HepG2 (cell line): ENCODE measurements around the gene C2orf80. TPM values are rescaled to one million over a fixed set of nuclear protein-coding genes. Genes with fewer than 3 reads are reported as not detected.

Experiments used
- ATAC-seq: fragments of 200-7000 bp; cut with Tn5 transposase; 3 replicates; pipeline ENCODE4 v1.9.1; 2020; ENCODE audit warnings: mild to moderate bottlenecking, moderate library complexity
- BruUV-seq: library from RNA; stranded (reverse); fragments of 400-500 nt; replicated peaks from 2 replicates; lab custom pipeline; 2021; lab: Mats Ljungman, UMichigan
- CTCF ChIA-PET: fragments of 300-600 bp; formaldehyde crosslinking; extraction: SDS; loops from one replicate; lab custom pipeline; 2021; ENCODE audit warnings: low total read pairs, inconsistent platforms, low intra/inter-chr PET ratio; lab: Yijun Ruan, JAX
- POLR2A ChIA-PET: fragments of 350-600 bp; sonication (Branson Sonifier 250); formaldehyde crosslinking; loops from one replicate; lab custom pipeline; 2020; ENCODE audit warnings: antibody characterized with exemption, inconsistent platforms; lab: Yijun Ruan, JAX
- DNase-seq: peaks from one replicate; pipeline ENCODE4 v3.0.0-alpha.2; 2015; ENCODE audit warnings: low spot score
- FAIRE-seq: peaks from 3 replicates; lab custom pipeline; 2011; peaks lifted over from hg19 to GRCh38; lab: Jason Lieb, UNC
- H2AFZ ChIP-seq: one replicate; pipeline ENCODE4 v1.6.1; 2011; ENCODE audit warnings: low read length, inconsistent platforms
- H3K27ac ChIP-seq: fragments of 300-600 bp; 3 replicates; pipeline ENCODE4 v1.8.0; 2011; ENCODE audit warnings: mixed run types, mild to moderate bottlenecking, mixed read lengths, low read length, inconsistent platforms; ENCODE audit not compliant: insufficient read depth; ENCODE audit errors: extremely low read length
- H3K27me3 ChIP-seq, 2 experiments: fragments of 200-600 bp in 1 of 2; 2 replicates in 1 of 2; 3 replicates in 1 of 2; pipeline versions ENCODE4 v1.6.0 to v1.8.0; 2011; ENCODE audit warnings: low read length in 2 of 2, mild to moderate bottlenecking in 2 of 2, moderate library complexity in 2 of 2, inconsistent platforms in 1 of 2; ENCODE audit not compliant: insufficient read depth in 2 of 2, control insufficient read depth in 1 of 2
- H3K36me3 ChIP-seq, 2 experiments: fragments of 200-600 bp in 1 of 2; replicated peaks in 1 of 2; 2 replicates in 1 of 2; 3 replicates in 1 of 2; pipeline versions ENCODE4 v1.5.1 to v1.8.0; 2011; ENCODE audit warnings: low read length in 2 of 2, inconsistent platforms in 1 of 2; ENCODE audit not compliant: insufficient read depth in 2 of 2, control insufficient read depth in 1 of 2
- H3K4me1 ChIP-seq: 2 replicates; pipeline ENCODE4 v1.5.1; 2012; ENCODE audit warnings: low read length, inconsistent platforms; ENCODE audit not compliant: insufficient read depth
- H3K4me2 ChIP-seq: 2 replicates; pipeline ENCODE4 v1.6.0; 2011; ENCODE audit warnings: low read depth, low read length, inconsistent platforms
- H3K4me3 ChIP-seq, 3 experiments: fragments of 200-600 bp in 1 of 3; sonication (generic), shearing (Covaris generic) in 1 of 3; replicated peaks in 1 of 3; 2 replicates each; pipeline ENCODE4 v1.5.1; 2011 to 2016; ENCODE audit warnings: low read length in 3 of 3, inconsistent platforms in 2 of 3, low read depth in 2 of 3, mild to moderate bottlenecking in 2 of 3, control low read depth in 1 of 3, mixed read lengths in 1 of 3; ENCODE audit not compliant: insufficient read depth in 1 of 3
- H3K79me2 ChIP-seq: one replicate; pipeline ENCODE4 v1.6.1; 2011; ENCODE audit warnings: low read length, inconsistent platforms; ENCODE audit not compliant: insufficient read depth
- H3K9ac ChIP-seq: 2 replicates; pipeline ENCODE4 v1.6.0; 2011; ENCODE audit warnings: mild to moderate bottlenecking, low read depth, low read length, inconsistent platforms; ENCODE audit not compliant: insufficient read depth
- H3K9me3 ChIP-seq: 2 replicates; pipeline ENCODE4 v1.5.1; 2012; ENCODE audit warnings: mild to moderate bottlenecking, low read length
- H4K20me1 ChIP-seq: 2 replicates; pipeline ENCODE4 v1.6.0; 2011; ENCODE audit warnings: inconsistent platforms, mild to moderate bottlenecking, low read length, moderate library complexity; ENCODE audit not compliant: insufficient read depth
- HNRNPL ChIP-seq: fragments of 200-400 bp; formaldehyde crosslinking; IDR thresholded peaks from 2 replicates; pipeline ENCODE4 v1.6.1; 2017; ENCODE audit warnings: mild to moderate bottlenecking, low read depth, low read length
- KLF16 ChIP-seq, 2 experiments: sonication (generic) in 1 of 2; formaldehyde crosslinking in 1 of 2; IDR thresholded peaks; 2 replicates each; pipeline versions ENCODE4 v1.6.1 to v1.8.0; 2016 to 2023; ENCODE audit warnings: missing genetic modification reagents in 2 of 2, missing compliant biosample characterization in 1 of 2
- MIER3 ChIP-seq: IDR thresholded peaks from 2 replicates; pipeline ENCODE4 v1.6.1; 2016; ENCODE audit warnings: missing compliant biosample characterization, borderline replicate concordance
- POLR2AphosphoS5 ChIP-seq: IDR thresholded peaks from 2 replicates; pipeline ENCODE4 v1.6.1; 2012; ENCODE audit warnings: low read depth, low read length
- PRPF4 ChIP-seq: fragments of 200-400 bp; formaldehyde crosslinking; IDR thresholded peaks from 2 replicates; pipeline ENCODE4 v1.6.1; 2016; ENCODE audit warnings: low read length, low read depth; ENCODE audit not compliant: poor library complexity, severe bottlenecking
- RCOR2 ChIP-seq: IDR thresholded peaks from 2 replicates; pipeline ENCODE4 v1.6.1; 2016; ENCODE audit warnings: missing biosample characterization, missing genetic modification reagents
- SIX4 ChIP-seq: sonication (generic); formaldehyde crosslinking; IDR thresholded peaks from 2 replicates; pipeline ENCODE4 v1.4.0; 2020; ENCODE audit warnings: missing genetic modification reagents
- ZBTB38 ChIP-seq: sonication (generic); formaldehyde crosslinking; IDR thresholded peaks from 2 replicates; pipeline ENCODE4 v1.5.1; 2020; ENCODE audit warnings: mild to moderate bottlenecking, missing genetic modification reagents
- ZNF24 ChIP-seq: fragments of 450-650 bp; IDR thresholded peaks from 2 replicates; pipeline ENCODE4 v1.6.1; 2017; ENCODE audit warnings: antibody characterized with exemption, mild to moderate bottlenecking
- ZNF329 ChIP-seq: sonication (generic); formaldehyde crosslinking; IDR thresholded peaks from 2 replicates; pipeline ENCODE4 v1.9.0; 2021; ENCODE audit warnings: low read depth, mild to moderate bottlenecking, missing genetic modification reagents
- ZNF431 ChIP-seq: sonication (generic); formaldehyde crosslinking; IDR thresholded peaks from 2 replicates; pipeline ENCODE4 v1.9.0; 2022; ENCODE audit warnings: missing genetic modification reagents, low read depth, mild to moderate bottlenecking, borderline replicate concordance
- ZNF7 ChIP-seq: IDR thresholded peaks from 2 replicates; pipeline ENCODE4 v1.6.1; 2016; ENCODE audit warnings: missing biosample characterization, missing genetic modification reagents
- ZNF780A ChIP-seq: sonication (generic); formaldehyde crosslinking; IDR thresholded peaks from 2 replicates; pipeline ENCODE4 v1.8.0; 2022; ENCODE audit warnings: mild to moderate bottlenecking, missing genetic modification reagents, moderate library complexity
- WGBS: methylation state at CpG from one replicate; pipeline ENCODE4 v1.1.6; 2017; ENCODE audit warnings: low lambda C conversion rate; 5-methylcytosine and 5-hydroxymethylcytosine counted together
- in situ Hi-C: cut with HindIII; loops from 2 replicates; pipeline ENCODE4 v1.10.0; 2017; ENCODE audit warnings: low pct_unique_long_range_greater_than_20kb; ENCODE audit not compliant: extremely low pct_ligation_motif_present
- intact Hi-C: fragments of 100-400 bp; cut with micrococcal nuclease; formaldehyde crosslinking; loops from one replicate; pipeline ENCODE4 v1.10.0; 2022; ENCODE audit not compliant: unreplicated experiment
- polyA plus RNA-seq, 8 experiments: library from polyadenylated mRNA; depleted of rRNA in 3 of 8; stranded (reverse) in 7 of 8; unstranded in 1 of 8; fragments of >200 nt; fragmentation: Illumina TruSeq in 4 of 8; extraction: Trizol in 4 of 8; gene quantifications; 2 replicates each; pipeline versions ENCODE4 v1.2.1 to v1.2.3, GENCODE V29; 2011 to 2016; ENCODE audit warnings: low read depth in 4 of 8, missing spikeins in 1 of 8, mixed read lengths in 1 of 8; ENCODE audit not compliant: insufficient read depth in 1 of 8
- total RNA-seq, 5 experiments: library from RNA; depleted of rRNA; stranded (reverse); fragments of >200 nt; fragmentation: Illumina TruSeq; extraction: Trizol; gene quantifications; 2 replicates each; pipeline ENCODE4 v1.2.3, GENCODE V29; 2016; ENCODE audit warnings: low read depth in 1 of 5
- TF ChIP-seq, protein P1 (sequence below): sonication (generic); formaldehyde crosslinking; IDR thresholded peaks from 2 replicates; pipeline ENCODE4 v1.5.1; 2020; ENCODE audit warnings: missing genetic modification reagents, mild to moderate bottlenecking, borderline replicate concordance
- TF ChIP-seq, protein P2 (sequence below): sonication (generic); formaldehyde crosslinking; IDR thresholded peaks from 2 replicates; pipeline ENCODE4 v1.4.0; 2020; ENCODE audit warnings: missing genetic modification reagents
- TF ChIP-seq, protein P3 (sequence below): sonication (generic); formaldehyde crosslinking; IDR thresholded peaks from 2 replicates; pipeline ENCODE4 v1.4.0; 2020; ENCODE audit warnings: mild to moderate bottlenecking, missing genetic modification reagents

C2orf80 gene
- total and polyA plus RNA-seq, 2 of the 13 experiments (the other 11 are each of a cell fraction or from before 2014, with no cell fraction given): not detected

DNA sequence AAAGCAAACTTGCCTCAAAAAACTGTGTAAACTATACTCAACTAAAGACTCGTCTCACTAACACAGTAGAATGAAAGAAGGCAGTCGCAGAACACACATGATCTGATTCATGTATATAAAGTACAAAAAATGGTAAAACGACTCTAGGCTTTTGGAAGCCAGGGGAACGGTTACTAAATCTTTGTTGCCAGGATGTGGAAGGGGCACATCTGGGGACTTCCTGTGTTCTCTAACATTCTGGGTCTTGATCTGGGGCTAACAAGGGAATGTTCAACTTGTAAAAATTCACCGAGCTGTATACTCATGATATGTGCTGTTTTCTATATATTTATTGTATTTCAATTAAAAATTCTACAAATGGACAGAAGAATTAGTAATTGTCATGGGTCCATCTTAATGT, 14.3 kb upstream of the C2orf80 start:
- Histone ChIP-seq H4K20me1 (no peaks in the 10 kb centered on the region), H3K4me2 (no peak overlapping the region), H3K9me3 (no peaks in the 10 kb centered on the region), H3K4me1 (no peaks in the 10 kb centered on the region), H2AFZ (no peak overlapping the region), H3K79me2 (no peaks in the 10 kb centered on the region), H3K4me3 (no peak overlapping the region), H3K27me3 (peaks cover 1 to 5% of the 10 kb centered on the region in 2 experiments; a peak in 2 of 5 replicates), H3K36me3 (no peaks in the 10 kb centered on the region), H3K9ac (no peak overlapping the region), H3K27ac (no peak overlapping the region)
- no peak for ATAC-seq
- CTCF ChIA-PET: no interaction called here
- DNase-seq: no peak
- no TSS peak for BruUV-seq
- no peak for FAIRE-seq
- WGBS: 38% methylated on average over 5 of the region's 5 CpGs
- intact Hi-C loops (no loop called here), in situ Hi-C loops (no loop called here)
- POLR2A ChIA-PET: no interaction called here
- TF ChIP-seq ZNF431 (CRISPR knock-in tag) (no peak), POLR2AphosphoS5 (no peak), ZNF329 (CRISPR knock-in tag) (no peak), PRPF4 (no peak), ZNF24 (no peak), ZNF780A (CRISPR knock-in tag) (no peak), KLF16 (CRISPR knock-in tag; IDR thresholded peaks at IDR 0.05) (no peak), ZBTB38 (CRISPR knock-in tag) (no peak), ZNF7 (CRISPR knock-in tag) (no peak), RCOR2 (CRISPR knock-in tag) (no peak), HNRNPL (no peak), MIER3 (no peak), SIX4 (no peak)
- TF ChIP-seq, protein P1, sequence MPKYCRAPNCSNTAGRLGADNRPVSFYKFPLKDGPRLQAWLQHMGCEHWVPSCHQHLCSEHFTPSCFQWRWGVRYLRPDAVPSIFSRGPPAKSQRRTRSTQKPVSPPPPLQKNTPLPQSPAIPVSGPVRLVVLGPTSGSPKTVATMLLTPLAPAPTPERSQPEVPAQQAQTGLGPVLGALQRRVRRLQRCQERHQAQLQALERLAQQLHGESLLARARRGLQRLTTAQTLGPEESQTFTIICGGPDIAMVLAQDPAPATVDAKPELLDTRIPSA (CRISPR knock-in tag): no peak
- TF ChIP-seq, protein P2, sequence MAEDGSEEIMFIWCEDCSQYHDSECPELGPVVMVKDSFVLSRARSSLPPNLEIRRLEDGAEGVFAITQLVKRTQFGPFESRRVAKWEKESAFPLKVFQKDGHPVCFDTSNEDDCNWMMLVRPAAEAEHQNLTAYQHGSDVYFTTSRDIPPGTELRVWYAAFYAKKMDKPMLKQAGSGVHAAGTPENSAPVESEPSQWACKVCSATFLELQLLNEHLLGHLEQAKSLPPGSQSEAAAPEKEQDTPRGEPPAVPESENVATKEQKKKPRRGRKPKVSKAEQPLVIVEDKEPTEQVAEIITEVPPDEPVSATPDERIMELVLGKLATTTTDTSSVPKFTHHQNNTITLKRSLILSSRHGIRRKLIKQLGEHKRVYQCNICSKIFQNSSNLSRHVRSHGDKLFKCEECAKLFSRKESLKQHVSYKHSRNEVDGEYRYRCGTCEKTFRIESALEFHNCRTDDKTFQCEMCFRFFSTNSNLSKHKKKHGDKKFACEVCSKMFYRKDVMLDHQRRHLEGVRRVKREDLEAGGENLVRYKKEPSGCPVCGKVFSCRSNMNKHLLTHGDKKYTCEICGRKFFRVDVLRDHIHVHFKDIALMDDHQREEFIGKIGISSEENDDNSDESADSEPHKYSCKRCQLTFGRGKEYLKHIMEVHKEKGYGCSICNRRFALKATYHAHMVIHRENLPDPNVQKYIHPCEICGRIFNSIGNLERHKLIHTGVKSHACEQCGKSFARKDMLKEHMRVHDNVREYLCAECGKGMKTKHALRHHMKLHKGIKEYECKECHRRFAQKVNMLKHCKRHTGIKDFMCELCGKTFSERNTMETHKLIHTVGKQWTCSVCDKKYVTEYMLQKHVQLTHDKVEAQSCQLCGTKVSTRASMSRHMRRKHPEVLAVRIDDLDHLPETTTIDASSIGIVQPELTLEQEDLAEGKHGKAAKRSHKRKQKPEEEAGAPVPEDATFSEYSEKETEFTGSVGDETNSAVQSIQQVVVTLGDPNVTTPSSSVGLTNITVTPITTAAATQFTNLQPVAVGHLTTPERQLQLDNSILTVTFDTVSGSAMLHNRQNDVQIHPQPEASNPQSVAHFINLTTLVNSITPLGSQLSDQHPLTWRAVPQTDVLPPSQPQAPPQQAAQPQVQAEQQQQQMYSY (CRISPR knock-in tag): no peak
- TF ChIP-seq, protein P3, sequence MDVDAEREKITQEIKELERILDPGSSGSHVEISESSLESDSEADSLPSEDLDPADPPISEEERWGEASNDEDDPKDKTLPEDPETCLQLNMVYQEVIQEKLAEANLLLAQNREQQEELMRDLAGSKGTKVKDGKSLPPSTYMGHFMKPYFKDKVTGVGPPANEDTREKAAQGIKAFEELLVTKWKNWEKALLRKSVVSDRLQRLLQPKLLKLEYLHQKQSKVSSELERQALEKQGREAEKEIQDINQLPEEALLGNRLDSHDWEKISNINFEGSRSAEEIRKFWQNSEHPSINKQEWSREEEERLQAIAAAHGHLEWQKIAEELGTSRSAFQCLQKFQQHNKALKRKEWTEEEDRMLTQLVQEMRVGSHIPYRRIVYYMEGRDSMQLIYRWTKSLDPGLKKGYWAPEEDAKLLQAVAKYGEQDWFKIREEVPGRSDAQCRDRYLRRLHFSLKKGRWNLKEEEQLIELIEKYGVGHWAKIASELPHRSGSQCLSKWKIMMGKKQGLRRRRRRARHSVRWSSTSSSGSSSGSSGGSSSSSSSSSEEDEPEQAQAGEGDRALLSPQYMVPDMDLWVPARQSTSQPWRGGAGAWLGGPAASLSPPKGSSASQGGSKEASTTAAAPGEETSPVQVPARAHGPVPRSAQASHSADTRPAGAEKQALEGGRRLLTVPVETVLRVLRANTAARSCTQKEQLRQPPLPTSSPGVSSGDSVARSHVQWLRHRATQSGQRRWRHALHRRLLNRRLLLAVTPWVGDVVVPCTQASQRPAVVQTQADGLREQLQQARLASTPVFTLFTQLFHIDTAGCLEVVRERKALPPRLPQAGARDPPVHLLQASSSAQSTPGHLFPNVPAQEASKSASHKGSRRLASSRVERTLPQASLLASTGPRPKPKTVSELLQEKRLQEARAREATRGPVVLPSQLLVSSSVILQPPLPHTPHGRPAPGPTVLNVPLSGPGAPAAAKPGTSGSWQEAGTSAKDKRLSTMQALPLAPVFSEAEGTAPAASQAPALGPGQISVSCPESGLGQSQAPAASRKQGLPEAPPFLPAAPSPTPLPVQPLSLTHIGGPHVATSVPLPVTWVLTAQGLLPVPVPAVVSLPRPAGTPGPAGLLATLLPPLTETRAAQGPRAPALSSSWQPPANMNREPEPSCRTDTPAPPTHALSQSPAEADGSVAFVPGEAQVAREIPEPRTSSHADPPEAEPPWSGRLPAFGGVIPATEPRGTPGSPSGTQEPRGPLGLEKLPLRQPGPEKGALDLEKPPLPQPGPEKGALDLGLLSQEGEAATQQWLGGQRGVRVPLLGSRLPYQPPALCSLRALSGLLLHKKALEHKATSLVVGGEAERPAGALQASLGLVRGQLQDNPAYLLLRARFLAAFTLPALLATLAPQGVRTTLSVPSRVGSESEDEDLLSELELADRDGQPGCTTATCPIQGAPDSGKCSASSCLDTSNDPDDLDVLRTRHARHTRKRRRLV (CRISPR knock-in tag): no peak
